Aorta (tissue), 5 donors: ENCODE results near the gene C1orf21. TPM values are rescaled to one million over a fixed set of nuclear protein-coding genes. Genes with fewer than 3 reads are reported as not detected.

Source experiments
- ATAC-seq: fragments of 200-7000 bp; cut with Tn5 transposase; one replicate; pipeline ENCODE4 v1.9.1; 2022; ENCODE audit warnings: moderate library complexity; ENCODE audit not compliant: low FRiP score
- DNase-seq, 2 donors: peaks; one replicate each; pipeline ENCODE4 v3.0.0-alpha.2; 2020
- H3K27ac ChIP-seq, 2 donors: one replicate each; pipeline ENCODE4 v1.5.1; 2013; ENCODE audit warnings: low read length in 2 of 2, mild to moderate bottlenecking in 2 of 2, moderate library complexity in 2 of 2, control low read depth in 1 of 2, inconsistent platforms in 1 of 2, low read depth in 1 of 2
- H3K27me3 ChIP-seq, 2 donors: one replicate each; pipeline ENCODE4 v1.6.1; 2013; ENCODE audit warnings: control low read depth in 1 of 2, low read length in 1 of 2, mild to moderate bottlenecking in 1 of 2, moderate library complexity in 1 of 2; ENCODE audit not compliant: insufficient read depth in 2 of 2, control insufficient read depth in 1 of 2
- H3K36me3 ChIP-seq, 2 donors: one replicate each; pipeline ENCODE4 v1.6.1; 2013; ENCODE audit warnings: control low read depth in 1 of 2, low read length in 1 of 2, mild to moderate bottlenecking in 1 of 2; ENCODE audit not compliant: insufficient read depth in 2 of 2, control insufficient read depth in 1 of 2
- H3K4me1 ChIP-seq, 2 donors: one replicate each; pipeline ENCODE4 v1.6.1; 2013; ENCODE audit warnings: low read length in 2 of 2, control low read depth in 1 of 2, mild to moderate bottlenecking in 1 of 2, moderate library complexity in 1 of 2; ENCODE audit not compliant: insufficient read depth in 2 of 2, control insufficient read depth in 1 of 2
- H3K4me3 ChIP-seq, 2 donors: one replicate each; pipeline ENCODE4 v1.5.1; 2013; ENCODE audit warnings: low read length in 2 of 2, control low read depth in 1 of 2, mild to moderate bottlenecking in 1 of 2
- H3K9me3 ChIP-seq: one replicate; pipeline ENCODE4 v1.6.1; 2013; ENCODE audit warnings: mild to moderate bottlenecking, low read length; ENCODE audit not compliant: control insufficient read depth
- WGBS, 2 donors: extraction: QIAGEN DNeasy Blood & Tissue Kit; methylation state at CpG; one replicate each; pipeline ENCODE4 v1.1.7; 2013; 5-methylcytosine and 5-hydroxymethylcytosine counted together
- intact Hi-C, 2 donors: fragments of 100-400 bp; cut with DNase I; formaldehyde crosslinking; loops; one replicate each; pipeline versions ENCODE4 v1.14.2 to v1.15.0; 2022
- polyA plus RNA-seq, 2 donors: library from polyadenylated mRNA; stranded (reverse); fragments of 200-250 nt; gene quantifications; one replicate each; pipeline ENCODE4 v1.2.3, GENCODE V29; 2013
- total RNA-seq, 2 donors: library from RNA; stranded (reverse); fragmentation: NEBNext Ultra II Directional; extraction: Animal tissue kit (Norgen Biotek cat#: 25700); gene quantifications; one replicate each; pipeline ENCODE4 v1.2.1, GENCODE V29; 2021
- donor health status: healthy with polysubstance abuse.
- donor health status: Bipolar disorder and iron deficiency.
- donor health status: DM: no; HTN: no; CAD: no.
- donor health status: DM: no; HTN: no; CAD: no.
- donor health status: DM: yes; HTN: yes; CAD: no.

The C1orf21 gene
- total and polyA plus RNA-seq, 4 donors, result 7.6 to 65.7 (median 42.9) TPM

DNA sequence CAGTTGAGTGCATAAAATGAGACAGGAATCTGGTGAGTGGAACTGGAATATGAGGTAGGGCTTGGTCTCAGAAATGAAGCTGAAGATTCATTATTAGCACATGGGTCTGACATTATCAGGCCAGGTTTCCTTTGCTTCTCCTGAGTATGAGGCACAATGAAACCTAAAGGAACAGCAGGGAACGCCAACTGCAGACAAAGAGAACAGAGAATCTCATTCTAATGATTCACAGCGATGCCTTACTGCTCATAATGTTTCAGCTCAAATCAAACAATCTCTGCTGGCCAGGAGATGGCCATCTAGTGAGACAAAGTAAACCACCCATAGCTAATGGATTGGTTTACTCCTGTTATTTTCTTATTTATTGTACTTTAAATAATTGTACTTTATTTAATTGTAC lies 133.5 kb downstream of the C1orf21 start:
- intact Hi-C loops, result no loop called here
- Histone ChIP-seq H3K4me3 (no peak overlapping the region), H3K27me3 (no peaks in the 10 kb centered on the region), H3K27ac (no peak overlapping the region), H3K36me3 (no peaks in the 10 kb centered on the region), H3K9me3 (no peaks in the 10 kb centered on the region), H3K4me1 (peaks cover 0 to 2% of the 10 kb centered on the region in 2 donors)
- 93 to 95% methylated on average over 2 of the region's 2 CpGs for WGBS, 2 donors
- DNase-seq, result no peak
- no peak for ATAC-seq

GRCh38 chr1:184524248-184524647 lies 137.4 kb downstream of the C1orf21 start:
- no peak for DNase-seq
- no peaks in the 10 kb centered on the region for H3K9me3 ChIP-seq
- no peak overlapping the region for H3K4me3 ChIP-seq
- ATAC-seq, result no peak
- H3K4me1 ChIP-seq, result no peaks in the 10 kb centered on the region
- H3K27ac ChIP-seq, result no peak overlapping the region
- no peaks in the 10 kb centered on the region for H3K36me3 ChIP-seq
- no peaks in the 10 kb centered on the region for H3K27me3 ChIP-seq
- 96% methylated on average over 1 of the region's 1 CpG for WGBS, 2 donors
- intact Hi-C loops, result no loop called here

DNA sequence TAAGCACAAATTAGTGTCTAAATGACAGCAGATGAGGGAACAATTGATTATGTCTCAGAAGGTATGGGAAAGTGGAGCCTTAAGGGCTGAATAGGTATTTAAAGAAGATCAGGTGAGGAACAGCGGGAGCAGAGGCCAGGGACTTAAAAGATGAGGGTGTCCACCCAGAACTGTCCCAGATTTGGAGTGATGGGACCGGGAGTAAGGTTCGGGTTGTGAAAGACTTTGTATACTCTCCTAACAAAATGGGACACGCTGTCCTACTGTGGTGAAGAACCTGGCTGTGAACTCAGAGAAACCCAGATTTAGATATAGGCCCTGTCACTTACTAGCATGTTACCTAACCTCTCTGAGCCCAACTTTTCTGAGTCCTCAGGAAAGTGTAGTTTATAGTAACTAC lies 140.6 kb downstream of the C1orf21 start:
- no peaks in the 10 kb centered on the region for H3K9me3 ChIP-seq
- no peak for ATAC-seq
- no peak for DNase-seq
- H3K4me1 ChIP-seq, result no peaks in the 10 kb centered on the region
- no peaks in the 10 kb centered on the region for H3K27me3 ChIP-seq
- no peaks in the 10 kb centered on the region for H3K36me3 ChIP-seq
- no peak overlapping the region for H3K27ac ChIP-seq
- no peak overlapping the region for H3K4me3 ChIP-seq
- intact Hi-C loops, result no loop called here
- 95 to 99% methylated on average over 4 of the region's 4 CpGs for WGBS, 2 donors

GRCh38 chr1:184530226-184530625 lies 143.4 kb downstream of the C1orf21 start:
- intact Hi-C loops, result no loop called here
- Histone ChIP-seq H3K27me3 (no peaks in the 10 kb centered on the region), H3K4me1 (peaks cover 0 to 3% of the 10 kb centered on the region in 2 donors), H3K36me3 (no peaks in the 10 kb centered on the region), H3K9me3 (no peaks in the 10 kb centered on the region), H3K27ac (no peak overlapping the region), H3K4me3 (no peak overlapping the region)
- no peak for ATAC-seq
- DNase-seq, result no peak
- 99 to 100% methylated on average over 2 of the region's 2 CpGs for WGBS, 2 donors

DNA sequence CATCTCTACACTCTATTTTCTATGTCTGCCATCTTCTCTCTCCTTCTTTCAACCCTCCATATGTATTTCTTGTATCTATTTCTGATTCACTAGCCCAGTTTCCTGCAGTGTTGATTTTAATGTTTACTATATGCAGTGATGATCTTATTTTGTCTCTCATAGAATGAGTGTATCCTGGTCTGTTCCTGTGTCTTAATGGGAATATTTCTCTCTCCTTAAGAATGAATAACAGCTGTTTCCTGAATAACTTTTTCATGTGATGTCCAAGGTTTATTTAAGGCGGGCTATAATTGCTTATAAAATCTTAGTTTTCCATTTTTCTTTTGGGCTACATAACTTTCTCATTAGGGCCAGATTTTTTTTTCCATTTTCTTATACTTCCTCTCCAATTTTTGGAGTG lies 144.5 kb downstream of the C1orf21 start:
- no peak for DNase-seq
- H3K4me1 ChIP-seq, result peaks cover 0 to 4% of the 10 kb centered on the region in 2 donors
- intact Hi-C loops, result no loop called here

DNA sequence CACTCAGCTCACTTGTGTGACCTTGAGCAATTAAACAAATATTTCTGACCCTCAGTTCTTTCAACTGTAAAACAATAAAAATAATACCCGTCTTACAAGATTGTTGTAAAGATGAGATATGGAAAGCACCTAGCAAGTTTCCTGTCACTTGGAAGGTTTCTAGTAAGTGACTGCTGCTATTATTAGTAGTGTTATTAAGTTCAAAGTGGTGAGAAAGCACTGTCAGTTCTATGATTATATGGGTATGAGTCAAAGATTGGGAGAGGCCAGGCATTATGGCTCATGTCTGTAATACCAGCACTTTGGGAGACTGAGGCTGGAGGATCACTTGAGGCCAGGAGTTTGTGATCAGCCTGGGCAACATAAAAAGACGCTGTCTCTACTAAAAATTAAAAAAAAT lies 145.4 kb downstream of the C1orf21 start:
- no peak overlapping the region for H3K4me3 ChIP-seq
- 93 to 98% methylated on average over 2 of the region's 2 CpGs for WGBS, 2 donors
- H3K36me3 ChIP-seq, result no peaks in the 10 kb centered on the region
- peaks cover 4% of the 10 kb centered on the region for H3K9me3 ChIP-seq
- no peak for DNase-seq
- intact Hi-C loops, result no loop called here
- H3K27ac ChIP-seq, result no peak overlapping the region
- no peaks in the 10 kb centered on the region for H3K27me3 ChIP-seq
- H3K4me1 ChIP-seq, result peaks cover 0 to 4% of the 10 kb centered on the region in 2 donors
- no peak for ATAC-seq

More for the DNA sequence above, 144.5 kb downstream of the C1orf21 start:
- Histone ChIP-seq H3K27ac (no peak overlapping the region), H3K36me3 (no peaks in the 10 kb centered on the region), H3K27me3 (no peaks in the 10 kb centered on the region), H3K4me3 (no peak overlapping the region), H3K9me3 (peaks cover 2% of the 10 kb centered on the region)
- ATAC-seq, result no peak
- WGBS, 2 donors, result 93 to 96% methylated on average over 1 of the region's 1 CpG

GRCh38 chr1:184533049-184533448 lies 146.2 kb downstream of the C1orf21 start:
- Histone ChIP-seq H3K36me3 (no peaks in the 10 kb centered on the region), H3K9me3 (peaks cover 4% of the 10 kb centered on the region), H3K4me1 (peaks cover 0 to 4% of the 10 kb centered on the region in 2 donors), H3K27me3 (no peaks in the 10 kb centered on the region), H3K4me3 (no peak overlapping the region), H3K27ac (no peak overlapping the region)
- WGBS, 2 donors, result 85 to 93% methylated on average over 2 of the region's 2 CpGs
- intact Hi-C loops, result no loop called here
- DNase-seq (no peak), ATAC-seq (no peak)

DNA sequence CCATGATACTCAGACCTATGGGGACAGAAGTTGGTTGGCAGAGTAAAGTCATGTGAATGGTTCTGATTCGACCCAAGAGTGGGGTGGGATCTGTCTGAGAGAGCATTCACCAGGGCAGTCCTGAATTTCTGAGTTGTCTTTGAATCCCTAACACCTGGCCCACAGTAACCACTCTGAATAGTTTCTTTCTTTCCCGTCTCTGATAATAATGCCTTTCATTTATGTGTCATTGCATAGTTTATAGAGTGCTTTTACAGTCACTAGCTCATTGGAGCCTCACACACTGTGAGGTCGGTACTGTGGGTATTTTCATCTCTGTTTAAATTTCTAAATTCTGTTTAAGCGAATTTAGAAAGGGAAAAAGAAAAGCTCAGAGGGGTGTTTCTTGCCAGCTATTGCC lies 147.1 kb downstream of the C1orf21 start:
- H3K4me1 ChIP-seq, result peaks cover 0 to 4% of the 10 kb centered on the region in 2 donors
- no peak overlapping the region for H3K4me3 ChIP-seq
- intact Hi-C loops, result no loop called here
- DNase-seq (no peak), ATAC-seq (no peak)
- 35 to 38% methylated on average over 4 of the region's 4 CpGs for WGBS, 2 donors
- H3K36me3 ChIP-seq, result no peaks in the 10 kb centered on the region
- no peaks in the 10 kb centered on the region for H3K27me3 ChIP-seq
- H3K27ac ChIP-seq, result no peak overlapping the region
- H3K9me3 ChIP-seq, result peaks cover 4% of the 10 kb centered on the region

GRCh38 chr1:184534690-184535089 lies 147.9 kb downstream of the C1orf21 start:
- ATAC-seq, result peak; percentile 50
- H3K4me1 ChIP-seq, result peaks cover 0 to 4% of the 10 kb centered on the region in 2 donors
- WGBS, 2 donors, result 91 to 93% methylated on average over 7 of the region's 7 CpGs
- peaks cover 4% of the 10 kb centered on the region for H3K9me3 ChIP-seq
- H3K4me3 ChIP-seq, result no peak overlapping the region
- no peaks in the 10 kb centered on the region for H3K36me3 ChIP-seq
- intact Hi-C loops, result no loop called here
- no peak for DNase-seq
- no peak overlapping the region for H3K27ac ChIP-seq
- no peaks in the 10 kb centered on the region for H3K27me3 ChIP-seq
